Right lung (tissue), 5 donors: Measurements from ENCODE around the gene HNRNPH1. TPM values are rescaled to one million over a fixed set of nuclear protein-coding genes. Genes with fewer than 3 reads are reported as not detected.

Experiments
- DNase-seq, 2 donors: peaks; one replicate each; pipeline ENCODE4 v3.0.0-alpha.2; 2013
- polyA plus RNA-seq, 5 donors: library from polyadenylated mRNA; unstranded; fragments of 120-200 nt; gene quantifications; one replicate each; pipeline versions ENCODE4 v1.2.1 to v1.2.3, GENCODE V29; 2013; ENCODE audit warnings: inconsistent platforms in 1 of 5, low replicate concordance in 1 of 5; ENCODE audit not compliant: insufficient read length in 5 of 5, insufficient read depth in 1 of 5

Gene HNRNPH1
- polyA plus RNA-seq, 5 donors: 1,262 to 1,948 (median 1,836) TPM

GRCh38 chr5:179606071-179606909 lies 17.2 kb downstream of the HNRNPH1 start:
- no peak for DNase-seq

- no peak for DNase-seq
Observed at GRCh38 chr5:179605026-179605833, 18.2 kb downstream of the HNRNPH1 start.

- DNase-seq: no peak
Observed at GRCh38 chr5:179603308-179603707, 20.2 kb downstream of the HNRNPH1 start.

DNA sequence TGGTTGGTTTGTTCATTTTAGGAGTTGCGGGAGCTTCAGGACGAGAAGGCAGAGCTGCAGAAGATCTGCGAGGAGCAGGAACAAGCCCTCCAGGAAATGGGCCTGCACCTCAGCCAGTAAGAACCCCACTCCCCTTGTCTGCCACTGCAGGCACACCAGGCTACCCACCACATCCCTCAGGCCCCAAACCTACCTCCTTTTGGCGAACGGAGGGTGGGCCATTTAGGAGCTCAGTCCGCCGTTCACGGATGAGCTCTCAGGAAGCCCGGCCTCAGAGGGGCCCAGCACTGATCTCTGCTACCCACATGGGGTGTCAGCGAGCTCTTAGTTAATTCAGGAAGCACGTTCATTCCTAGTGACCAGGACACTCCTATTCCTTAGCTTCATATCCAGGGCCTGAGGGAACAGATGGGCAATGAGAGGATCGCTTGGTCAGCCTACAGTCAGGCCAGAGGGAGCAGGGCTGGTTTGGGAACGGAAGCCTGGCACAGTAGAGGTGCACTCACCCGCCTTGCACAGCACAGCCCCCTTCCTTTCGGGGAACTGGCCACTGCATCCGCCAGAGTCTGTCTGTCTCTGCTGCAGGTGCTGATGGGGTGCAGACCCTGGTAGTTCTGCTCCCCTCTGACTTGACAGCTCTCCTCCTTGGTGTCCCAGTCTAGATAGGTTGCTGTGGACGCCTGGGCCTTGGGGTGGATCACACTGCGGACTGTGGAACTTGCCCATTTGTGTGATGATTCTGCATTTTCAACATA lies 21.4 kb downstream of the HNRNPH1 start:
- no peak for DNase-seq

- no peak for DNase-seq
Observed at GRCh38 chr5:179599973-179600372, 23.5 kb downstream of the HNRNPH1 start.

DNA sequence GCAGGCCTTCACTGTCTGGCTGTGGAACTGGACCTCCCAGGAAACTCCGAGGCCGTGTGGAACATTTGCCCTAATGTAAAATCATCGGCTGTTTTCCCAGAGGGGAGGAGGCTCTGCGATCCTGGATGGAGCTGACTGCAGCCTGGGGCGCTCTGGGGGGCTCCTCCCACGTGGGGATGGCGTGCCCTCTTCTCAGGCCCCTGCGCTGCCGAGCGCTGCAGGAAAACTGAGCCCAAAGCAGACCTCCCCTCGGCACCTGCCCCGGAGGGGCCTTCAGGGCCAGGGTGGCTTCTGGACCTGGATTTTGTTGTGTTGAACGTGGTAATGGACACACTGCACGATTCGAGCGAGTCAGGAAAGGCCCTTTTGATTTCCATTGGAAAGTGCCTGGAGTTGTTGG lies 23.9 kb downstream of the HNRNPH1 start:
- DNase-seq: no peak

DNA sequence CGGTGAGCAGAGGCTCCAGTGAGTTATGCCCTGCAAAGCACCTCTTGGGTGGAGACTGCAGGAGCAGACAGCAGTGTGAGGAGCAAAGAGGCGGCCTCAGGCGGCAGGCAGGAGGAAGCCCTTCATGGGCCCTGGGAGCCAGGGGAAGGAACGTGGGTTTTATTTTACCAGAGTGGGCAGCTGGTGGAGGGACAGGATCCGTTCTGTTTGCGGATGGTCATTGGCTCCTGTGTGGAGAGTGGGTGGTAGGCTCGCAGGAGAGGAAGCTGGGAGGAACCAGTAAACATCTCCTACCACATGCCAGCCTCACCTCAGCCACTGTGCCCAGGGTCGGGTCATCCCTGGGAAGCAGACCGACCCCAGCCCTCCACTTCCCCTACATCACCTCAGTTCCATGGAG lies 24.4 kb downstream of the HNRNPH1 start:
- no peak for DNase-seq

DNA sequence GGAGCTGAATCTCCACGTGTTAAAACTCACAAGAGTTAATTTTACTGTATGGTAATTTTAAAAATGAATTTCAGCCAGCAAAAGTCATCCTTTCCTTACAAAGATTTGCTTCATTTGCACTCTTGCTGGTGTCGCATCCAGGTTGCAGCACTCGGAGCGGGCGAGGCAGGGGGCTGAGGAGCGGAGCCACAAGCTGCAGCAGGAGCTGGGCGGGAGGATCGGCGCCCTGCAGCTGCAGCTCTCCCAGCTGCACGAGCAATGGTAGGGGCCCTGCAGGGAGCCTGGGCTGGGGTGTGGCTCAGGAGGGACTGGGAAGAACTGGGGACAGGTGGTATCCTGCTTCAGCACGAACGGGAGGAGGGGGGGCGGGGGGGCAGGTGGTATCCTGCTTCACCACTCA lies 27.1 kb downstream of the HNRNPH1 start:
- no peak for DNase-seq

DNA sequence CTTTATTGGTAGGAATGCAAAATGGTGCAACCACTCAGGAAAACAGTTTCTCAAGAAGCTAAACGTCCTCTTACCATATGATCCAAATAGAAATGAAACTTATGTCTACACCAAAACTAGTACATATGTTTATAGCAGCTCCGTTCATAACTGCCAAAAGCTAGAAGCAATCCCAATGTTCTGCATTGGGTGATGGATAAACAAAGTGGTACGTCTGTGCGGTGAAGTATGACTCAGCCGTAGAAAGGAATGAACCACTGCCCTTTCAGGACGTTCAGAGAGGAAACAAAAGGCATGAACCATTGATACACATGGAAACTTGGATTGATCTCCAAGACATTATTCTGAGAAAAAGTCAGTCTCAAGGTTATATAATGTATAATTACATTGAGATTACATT lies 27.6 kb downstream of the HNRNPH1 start:
- no peak for DNase-seq

DNA sequence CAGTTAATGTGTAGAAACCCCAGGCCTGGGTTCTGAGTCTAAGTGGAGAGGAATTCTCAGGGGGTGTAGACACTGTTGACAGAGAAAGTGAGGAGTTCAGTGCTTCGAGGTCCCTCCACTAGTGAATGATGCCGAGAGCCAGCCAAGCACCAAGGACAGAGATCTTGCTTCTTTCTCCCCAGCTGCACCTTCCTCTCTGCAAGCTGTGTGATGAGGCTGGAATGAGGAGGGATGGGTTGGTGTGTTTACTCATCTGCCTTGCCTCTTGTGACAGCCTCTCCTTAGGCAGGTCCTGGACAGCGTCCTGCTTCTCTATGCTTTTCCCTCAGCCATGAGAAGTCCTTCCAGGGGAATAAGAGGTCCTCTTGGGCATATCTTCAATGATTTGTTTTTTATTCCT lies 35.3 kb downstream of the HNRNPH1 start:
- DNase-seq: no peak

GRCh38 chr5:179585941-179586401 lies 37.5 kb downstream of the HNRNPH1 start:
- no peak for DNase-seq

- DNase-seq: no peak
Observed at GRCh38 chr5:179577286-179577960, 46.0 kb downstream of the HNRNPH1 start.

GRCh38 chr5:179572386-179572785 lies 51.1 kb downstream of the HNRNPH1 start:
- no peak for DNase-seq

GRCh38 chr5:179568721-179569120 lies 54.8 kb downstream of the HNRNPH1 start:
- no peak for DNase-seq

- no peak for DNase-seq
Observed at GRCh38 chr5:179564526-179564925, 58.9 kb downstream of the HNRNPH1 start.

Other genes with a start within 250 kb of the HNRNPH1 start
- gene RUFY1, start 73.1 kb downstream of the HNRNPH1 start, polyA plus RNA-seq: 10 to 100 TPM; 68.9 to 92.5 (median 77.2) TPM
- gene CBY3, start 57.4 kb upstream of the HNRNPH1 start, polyA plus RNA-seq: 1 to 10 TPM in 1 of 5 donors, under 1 TPM in 4; 0.28 to 1.1 (median 0.77) TPM
- gene CANX, start 75.3 kb upstream of the HNRNPH1 start, polyA plus RNA-seq: 100 to 1,000 TPM; 301 to 471 (median 437) TPM
- 10 to 100 TPM; 39.2 to 46.4 (median 43.1) TPM for gene MAML1, start 109.2 kb upstream of the HNRNPH1 start, polyA plus RNA-seq
- 10 to 100 TPM in 1 of 5 donors, 1 to 10 TPM in 4; 3.0 to 10.5 (median 4.4) TPM for gene LTC4S, start 170.3 kb upstream of the HNRNPH1 start, polyA plus RNA-seq
- 100 to 1,000 TPM in 2 of 5 donors, 10 to 100 TPM in 3; 84.5 to 115 (median 96.8) TPM for gene MGAT4B, start 183.2 kb upstream of the HNRNPH1 start, polyA plus RNA-seq
- 100 to 1,000 TPM in 2 of 5 donors, 10 to 100 TPM in 3; 68.4 to 113 (median 97.1) TPM for gene SQSTM1, start 197.2 kb upstream of the HNRNPH1 start, polyA plus RNA-seq
- gene MRNIP, start 235.1 kb upstream of the HNRNPH1 start, polyA plus RNA-seq: 10 to 100 TPM; 38.9 to 53.4 (median 43.3) TPM